ENCODE data around the gene CTU2. TPM values are rescaled to one million over a fixed set of nuclear protein-coding genes. Genes with fewer than 3 reads are reported as not detected.

Gene CTU2
- total and polyA plus RNA-seq, 5 donors: 11.1 to 16.3 (median 12.0) TPM

- H3K9me3 ChIP-seq (ENCODE audit: control insufficient read depth, low read length): no peaks in the 10 kb centered on the region
- 87% methylated on average over 33 of the region's 33 CpGs for WGBS
- no peak overlapping the region for H3K27ac ChIP-seq (ENCODE audit: low read length)
- intact Hi-C loops (cut with DNase I): no loop called here
- no peaks in the 10 kb centered on the region for H3K27me3 ChIP-seq (ENCODE audit: control insufficient read depth, insufficient read depth)
- DNase-seq (peak in 1 of 3 donors; percentile 45), ATAC-seq (no peak)
- no peak overlapping the region for H3K4me3 ChIP-seq (ENCODE audit: low read length)
- H3K4me1 ChIP-seq (ENCODE audit: control insufficient read depth, insufficient read depth, low read length): peaks cover 4% of the 10 kb centered on the region
These were observed 15.0 kb upstream of the CTU2 start for GRCh38 chr16:88691129-88691813.

- 77% methylated on average over 26 of the region's 26 CpGs for whole genome bisulfite sequencing
- Histone ChIP-seq H3K27me3 (ENCODE audit: control insufficient read depth, insufficient read depth) (no peaks in the 10 kb centered on the region), H3K4me1 (ENCODE audit: control insufficient read depth, insufficient read depth, low read length) (no peaks in the 10 kb centered on the region), H3K4me3 (ENCODE audit: low read length) (no peak overlapping the region), H3K9me3 (ENCODE audit: control insufficient read depth, low read length) (no peaks in the 10 kb centered on the region), H3K27ac (ENCODE audit: low read length) (no peak overlapping the region)
- peak in 1 of 2 donors; percentile 12 for ATAC-seq
- DNase-seq: peak in 2 of 3 donors; percentile 34 to 68
- intact Hi-C loops (cut with DNase I): no loop called here
These were observed 14.3 kb upstream of the CTU2 start for GRCh38 chr16:88691924-88692560.

GRCh38 chr16:88692861-88693260 is 13.4 kb upstream of the CTU2 start:
- Histone ChIP-seq H3K27ac (ENCODE audit: low read length) (no peak overlapping the region), H3K9me3 (ENCODE audit: control insufficient read depth, low read length) (no peaks in the 10 kb centered on the region), H3K4me3 (ENCODE audit: low read length) (no peak overlapping the region), H3K4me1 (ENCODE audit: control insufficient read depth, insufficient read depth, low read length) (no peaks in the 10 kb centered on the region), H3K27me3 (ENCODE audit: control insufficient read depth, insufficient read depth) (no peaks in the 10 kb centered on the region)
- WGBS: 78% methylated on average over 10 of the region's 10 CpGs
- intact Hi-C loops (cut with DNase I): no loop called here
- ATAC-seq (no peak), DNase-seq (peak in 1 of 3 donors; percentile 16)

DNA sequence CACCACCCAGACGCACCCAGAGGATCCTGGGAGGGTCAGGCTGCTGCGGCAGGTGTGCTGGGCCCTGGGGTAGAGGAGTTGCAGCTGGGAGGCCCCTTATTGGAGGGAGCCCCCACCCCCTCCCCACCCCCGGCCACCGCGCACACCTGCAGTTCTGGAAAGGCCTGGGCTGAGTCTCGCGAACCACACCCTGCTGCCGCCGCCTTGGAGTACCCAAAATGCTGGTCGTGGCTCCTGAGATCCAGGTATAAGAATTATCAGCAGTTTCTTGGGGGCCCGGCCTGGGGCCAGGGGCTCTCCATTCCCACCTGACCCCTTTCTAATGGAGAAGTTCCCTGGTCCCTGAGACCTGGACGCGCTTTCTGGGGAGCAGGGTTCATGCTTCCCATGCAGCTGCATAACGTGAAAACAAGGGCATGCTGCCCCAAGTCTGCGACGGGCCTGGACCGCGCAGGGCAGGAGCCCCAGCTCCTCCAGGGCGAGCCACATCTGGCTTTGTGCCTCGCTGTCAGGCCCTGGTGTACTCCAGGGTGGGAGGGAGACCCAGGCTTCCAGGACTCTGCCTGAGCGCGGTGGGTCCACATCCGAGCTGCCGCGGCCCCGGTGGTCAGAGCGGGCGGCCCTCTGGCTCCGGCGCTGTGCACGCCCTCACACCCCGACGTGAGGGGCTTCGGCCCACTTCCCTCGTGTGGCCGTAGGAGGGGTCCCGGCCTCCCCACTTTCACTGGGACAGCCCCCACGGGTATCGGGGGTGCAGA is 12.7 kb upstream of the CTU2 start:
- Histone ChIP-seq H3K9me3 (ENCODE audit: control insufficient read depth, low read length) (no peaks in the 10 kb centered on the region), H3K4me3 (ENCODE audit: low read length) (no peak overlapping the region), H3K27ac (ENCODE audit: low read length) (no peak overlapping the region), H3K27me3 (ENCODE audit: control insufficient read depth, insufficient read depth) (no peaks in the 10 kb centered on the region), H3K4me1 (ENCODE audit: control insufficient read depth, insufficient read depth, low read length) (no peaks in the 10 kb centered on the region)
- no peak for ATAC-seq
- intact Hi-C loops (cut with DNase I): no loop called here
- 92% methylated on average over 39 of the region's 39 CpGs for WGBS
- DNase-seq: peak in 2 of 3 donors; percentile 50 to 53

GRCh38 chr16:88694221-88695087 is 11.8 kb upstream of the CTU2 start:
- 89% methylated on average over 37 of the region's 37 CpGs for WGBS
- no peaks in the 10 kb centered on the region for H3K9me3 ChIP-seq (ENCODE audit: control insufficient read depth, low read length)
- DNase-seq (peak in 2 of 3 donors; percentile 12 to 42), ATAC-seq (no peak)
- no peak overlapping the region for H3K27ac ChIP-seq (ENCODE audit: low read length)
- intact Hi-C loops (cut with DNase I): no loop called here
- H3K27me3 ChIP-seq (ENCODE audit: control insufficient read depth, insufficient read depth): no peaks in the 10 kb centered on the region
- H3K4me1 ChIP-seq (ENCODE audit: control insufficient read depth, insufficient read depth, low read length): no peaks in the 10 kb centered on the region
- H3K4me3 ChIP-seq (ENCODE audit: low read length): no peak overlapping the region

DNA sequence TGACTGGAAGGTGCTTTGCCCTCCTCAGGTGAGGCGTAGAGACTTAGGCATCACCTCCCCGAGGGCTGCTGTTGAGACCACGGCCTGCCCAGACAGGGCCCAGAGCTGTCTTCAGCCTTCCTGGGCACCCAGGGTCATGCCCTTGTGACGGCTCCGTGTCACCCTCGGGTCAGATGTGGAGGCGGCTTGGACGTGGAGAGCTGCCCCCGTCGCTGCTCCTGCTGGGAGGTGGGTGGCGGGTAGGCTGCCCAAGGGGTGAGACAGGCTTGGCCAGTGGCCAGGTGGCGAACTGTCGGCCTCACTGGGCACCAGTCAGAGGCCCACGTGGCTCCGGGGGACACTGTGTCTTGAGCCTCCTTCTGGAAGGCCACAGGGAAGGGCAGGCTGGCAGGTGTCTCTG is 11.1 kb upstream of the CTU2 start:
- Histone ChIP-seq H3K9me3 (ENCODE audit: control insufficient read depth, low read length) (no peaks in the 10 kb centered on the region), H3K27ac (ENCODE audit: low read length) (no peak overlapping the region), H3K27me3 (ENCODE audit: control insufficient read depth, insufficient read depth) (no peaks in the 10 kb centered on the region), H3K4me3 (ENCODE audit: low read length) (no peak overlapping the region), H3K4me1 (ENCODE audit: control insufficient read depth, insufficient read depth, low read length) (no peaks in the 10 kb centered on the region)
- intact Hi-C loops (cut with DNase I): no loop called here
- ATAC-seq (no peak), DNase-seq (peak in 1 of 3 donors; percentile 48)
- 68% methylated on average over 15 of the region's 15 CpGs for WGBS

- ATAC-seq (no peak), DNase-seq (no peak)
- no peaks in the 10 kb centered on the region for H3K4me1 ChIP-seq (ENCODE audit: control insufficient read depth, insufficient read depth, low read length)
- no peak overlapping the region for H3K27ac ChIP-seq (ENCODE audit: low read length)
- 90% methylated on average over 7 of the region's 7 CpGs for WGBS
- intact Hi-C loops (cut with DNase I): no loop called here
- no peak overlapping the region for H3K4me3 ChIP-seq (ENCODE audit: low read length)
- no peaks in the 10 kb centered on the region for H3K9me3 ChIP-seq (ENCODE audit: control insufficient read depth, low read length)
- no peaks in the 10 kb centered on the region for H3K27me3 ChIP-seq (ENCODE audit: control insufficient read depth, insufficient read depth)
These were observed 10.6 kb upstream of the CTU2 start for GRCh38 chr16:88695753-88696152.

GRCh38 chr16:88696441-88696840 is 9.9 kb upstream of the CTU2 start:
- Histone ChIP-seq H3K27ac (ENCODE audit: low read length) (no peak overlapping the region), H3K4me1 (ENCODE audit: control insufficient read depth, insufficient read depth, low read length) (no peaks in the 10 kb centered on the region), H3K27me3 (ENCODE audit: control insufficient read depth, insufficient read depth) (no peaks in the 10 kb centered on the region), H3K4me3 (ENCODE audit: low read length) (no peak overlapping the region), H3K9me3 (ENCODE audit: control insufficient read depth, low read length) (no peaks in the 10 kb centered on the region)
- no peak for ATAC-seq
- WGBS: 87% methylated on average over 14 of the region's 14 CpGs
- DNase-seq: no peak
- intact Hi-C loops (cut with DNase I): no loop called here

DNA sequence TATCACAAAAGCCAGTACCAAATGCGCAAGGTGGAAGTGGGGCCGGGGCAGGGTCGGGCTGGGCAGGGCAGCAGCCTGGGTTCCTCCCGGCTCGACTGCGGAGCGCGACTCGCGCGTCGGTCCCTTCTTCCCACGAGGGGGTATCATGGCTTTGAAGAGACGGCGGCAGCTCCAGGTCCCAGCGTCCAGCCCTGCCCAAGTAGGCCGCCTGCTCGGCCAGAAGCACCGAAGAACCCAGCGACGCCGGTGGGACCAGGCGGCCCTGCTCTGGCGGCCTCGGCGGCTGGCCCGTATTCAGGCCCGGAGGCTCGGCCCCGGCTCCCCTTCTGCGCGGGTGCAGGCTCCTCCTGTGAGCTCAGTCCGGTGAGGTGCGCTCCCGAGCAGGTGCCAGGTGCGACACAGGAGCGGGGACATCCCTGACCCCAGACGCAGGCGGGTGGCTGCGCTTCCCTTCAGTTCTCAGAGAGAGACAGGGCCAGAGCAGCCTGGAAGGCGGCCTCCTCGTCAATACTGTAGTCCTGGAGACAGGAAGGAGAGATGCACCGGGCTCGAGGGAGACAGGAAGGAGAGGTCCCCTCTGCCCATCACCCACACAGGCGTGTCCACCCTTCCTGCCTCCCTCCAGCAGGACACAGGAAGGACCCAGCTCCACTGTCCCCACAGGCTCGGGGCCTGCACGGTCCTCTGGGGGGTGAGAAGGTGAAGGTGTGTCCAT is 9.0 kb upstream of the CTU2 start:
- 86% methylated on average over 47 of the region's 47 CpGs for WGBS
- H3K9me3 ChIP-seq (ENCODE audit: control insufficient read depth, low read length): no peaks in the 10 kb centered on the region
- intact Hi-C loops (cut with DNase I): no loop called here

More for the DNA sequence above, 9.0 kb upstream of the CTU2 start:
- H3K27ac ChIP-seq (ENCODE audit: low read length): no peak overlapping the region
- ATAC-seq: no peak
- peak in 1 of 3 donors; percentile 63 for DNase-seq
- no peaks in the 10 kb centered on the region for H3K27me3 ChIP-seq (ENCODE audit: control insufficient read depth, insufficient read depth)
- H3K4me3 ChIP-seq (ENCODE audit: low read length): no peak overlapping the region
- H3K4me1 ChIP-seq (ENCODE audit: control insufficient read depth, insufficient read depth, low read length): no peaks in the 10 kb centered on the region

All from right cardiac atrium (tissue), 5 donors.